ENCODE data around the gene LRRC45. TPM values are rescaled to one million over a fixed set of nuclear protein-coding genes. Genes with fewer than 3 reads are reported as not detected.

LRRC45 gene
- total RNA-seq, 4 donors from 2014 or later, result 15.3 to 33.0 (median 18.9) TPM

- Histone ChIP-seq H3K4me3 (replicated peaks in 1 of 3) (no peak overlapping the region), H3K36me3 (peaks cover 4 to 8% of the 10 kb centered on the region in 2 donors), H3K27ac (no peak overlapping the region), H3K9me3 (no peaks in the 10 kb centered on the region), H3K4me1 (peaks cover 7 to 11% of the 10 kb centered on the region in 2 donors), H3K27me3 (no peaks in the 10 kb centered on the region)
- intact Hi-C loops (cut with DNase I), result no loop called here
- 88 to 94% methylated on average over 24 of the region's 24 CpGs for WGBS, 2 donors
- DNase-seq, result no peak
- no peak for TF ChIP-seq CTCF (IDR thresholded peaks at IDR 0.05)
- TF ChIP-seq POLR2A (IDR thresholded peaks at IDR 0.05), result no peak
These were observed 24.3 kb downstream of the LRRC45 start for GRCh38 chr17:82047379-82047778.

GRCh38 chr17:82047914-82048570 lies 24.9 kb downstream of the LRRC45 start:
- Histone ChIP-seq H3K4me3 (replicated peaks in 1 of 3) (no peak overlapping the region), H3K4me1 (peaks cover 13 to 17% of the 10 kb centered on the region in 2 donors), H3K27me3 (no peaks in the 10 kb centered on the region), H3K27ac (no peak overlapping the region), H3K36me3 (peaks cover 4 to 8% of the 10 kb centered on the region in 2 donors), H3K9me3 (no peaks in the 10 kb centered on the region)
- no peak for DNase-seq
- intact Hi-C loops (cut with DNase I), result no loop called here
- TF ChIP-seq CTCF (IDR thresholded peaks at IDR 0.05), result no peak
- no peak for TF ChIP-seq POLR2A (IDR thresholded peaks at IDR 0.05)
- 89 to 96% methylated on average over 6 to 22 of the region's 25 CpGs for WGBS, 2 donors

DNA sequence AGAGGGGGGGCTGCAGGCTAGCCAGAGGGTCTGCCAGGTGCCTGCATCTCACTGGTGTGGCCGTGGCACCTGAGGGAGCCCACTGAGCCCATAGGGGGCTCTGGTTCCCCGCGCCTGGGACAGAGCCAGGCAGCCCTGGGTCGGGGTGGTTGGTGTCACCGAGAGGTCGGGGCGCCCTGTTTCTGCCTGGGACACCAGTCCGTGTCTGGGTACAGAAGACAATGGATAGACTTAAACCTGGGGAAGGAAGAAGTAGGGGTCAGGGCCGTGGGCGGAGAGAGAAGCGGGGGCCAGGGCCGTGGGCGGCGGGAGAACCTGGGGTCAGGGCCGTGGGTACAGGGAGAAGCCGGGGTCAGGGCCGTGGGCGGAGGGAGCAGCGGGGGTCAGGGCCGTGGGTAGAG lies 25.5 kb downstream of the LRRC45 start:
- Histone ChIP-seq H3K36me3 (peaks cover 4 to 8% of the 10 kb centered on the region in 2 donors), H3K27me3 (no peaks in the 10 kb centered on the region), H3K4me1 (peaks cover 18 to 19% of the 10 kb centered on the region in 2 donors), H3K27ac (no peak overlapping the region), H3K4me3 (replicated peaks in 1 of 3) (no peak overlapping the region), H3K9me3 (no peaks in the 10 kb centered on the region)
- intact Hi-C loops (cut with DNase I), result no loop called here
- 89 to 92% methylated on average over 17 to 20 of the region's 20 CpGs for WGBS, 2 donors
- DNase-seq, result no peak
- TF ChIP-seq CTCF (IDR thresholded peaks at IDR 0.05) (no peak), POLR2A (IDR thresholded peaks at IDR 0.05) (no peak)

DNA sequence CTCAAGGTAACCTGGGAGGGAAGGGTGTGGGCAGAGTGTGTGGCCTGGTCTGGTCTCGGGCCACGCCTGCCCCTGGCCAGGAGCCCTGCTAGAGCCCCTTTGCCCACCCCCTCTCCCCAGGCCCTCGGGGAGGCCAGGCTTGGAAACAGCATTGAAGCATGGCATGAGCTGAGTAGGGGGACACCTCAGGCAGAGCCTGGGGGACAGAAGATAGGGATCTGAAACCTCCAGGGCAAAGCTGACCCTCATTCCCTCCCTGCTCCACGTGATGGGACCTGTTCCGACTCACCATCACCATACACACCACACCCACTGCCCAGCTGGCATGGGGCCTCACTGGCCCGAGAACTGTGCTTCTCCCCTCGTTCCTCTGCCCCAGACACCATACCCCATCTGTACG lies 26.0 kb downstream of the LRRC45 start:
- no peak for DNase-seq
- WGBS, 2 donors, result 90 to 95% methylated on average over 6 to 8 of the region's 8 CpGs
- Histone ChIP-seq H3K4me3 (replicated peaks in 1 of 3) (no peak overlapping the region), H3K36me3 (peaks cover 5 to 8% of the 10 kb centered on the region in 2 donors), H3K27me3 (no peaks in the 10 kb centered on the region), H3K4me1 (peaks cover 18 to 19% of the 10 kb centered on the region in 2 donors), H3K27ac (no peak overlapping the region), H3K9me3 (no peaks in the 10 kb centered on the region)
- intact Hi-C loops (cut with DNase I), result no loop called here
- TF ChIP-seq POLR2A (IDR thresholded peaks at IDR 0.05), result no peak
- no peak for TF ChIP-seq CTCF (IDR thresholded peaks at IDR 0.05)

DNA sequence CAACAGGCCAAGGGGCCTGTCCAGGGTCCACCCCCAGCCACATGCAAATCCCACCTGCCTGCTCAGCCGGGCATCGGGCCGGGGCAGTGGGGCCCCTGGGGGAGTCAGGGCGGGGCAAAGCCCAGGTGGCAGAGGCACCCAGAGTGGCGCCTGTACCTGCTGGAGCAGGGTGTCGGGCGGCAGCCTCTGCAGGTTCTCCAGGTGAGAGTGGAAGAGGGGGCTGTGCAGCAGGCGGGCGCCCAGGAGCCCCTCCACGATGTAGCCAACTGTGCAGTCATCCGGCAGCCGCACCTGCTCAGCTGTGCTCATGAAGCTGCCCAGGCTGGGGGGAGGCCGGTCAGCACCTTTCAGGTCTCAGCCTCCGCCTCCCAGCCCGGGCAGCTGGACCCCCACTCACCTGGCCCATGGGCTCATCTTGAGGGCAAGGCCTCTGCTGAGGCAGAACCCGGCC lies 26.4 kb downstream of the LRRC45 start:
- 95 to 97% methylated on average over 6 of the region's 16 CpGs for WGBS, 2 donors
- H3K4me3 ChIP-seq (replicated peaks in 1 of 3), result no peak overlapping the region

More for the DNA sequence above, 26.4 kb downstream of the LRRC45 start:
- Histone ChIP-seq H3K27ac (no peak overlapping the region), H3K36me3 (peaks cover 10 to 11% of the 10 kb centered on the region in 2 donors), H3K27me3 (no peaks in the 10 kb centered on the region), H3K4me1 (peaks cover 18 to 19% of the 10 kb centered on the region in 2 donors), H3K9me3 (no peaks in the 10 kb centered on the region)
- intact Hi-C loops (cut with DNase I), result no loop called here
- DNase-seq, result no peak
- TF ChIP-seq CTCF (IDR thresholded peaks at IDR 0.05) (no peak), POLR2A (IDR thresholded peaks at IDR 0.05) (no peak)
